H9 (cell line): Measurements from ENCODE around the gene SPAG6. TPM values are rescaled to one million over a fixed set of nuclear protein-coding genes. Genes with fewer than 3 reads are reported as not detected.

Experiments
- DNase-seq: peaks from one replicate; pipeline ENCODE4 v3.0.0-alpha.2; 2017
- H2AFZ ChIP-seq: one replicate; pipeline ENCODE4 v1.6.1; 2013; ENCODE audit warnings: mild to moderate bottlenecking, low read length, control low read depth, moderate library complexity
- H2AK5ac ChIP-seq: 2 replicates; pipeline ENCODE4 v1.6.1; 2013; ENCODE audit warnings: low read length, control low read depth, mixed read lengths; ENCODE audit not compliant: insufficient read length
- H2BK120ac ChIP-seq: one replicate; pipeline ENCODE4 v1.6.1; 2013; ENCODE audit warnings: low read depth, mild to moderate bottlenecking, low read length, control low read depth, inconsistent platforms; ENCODE audit not compliant: poor library complexity, severe bottlenecking
- H2BK12ac ChIP-seq: 2 replicates; pipeline ENCODE4 v1.6.1; 2013; ENCODE audit warnings: low read length, control low read depth, mixed read lengths, low read depth; ENCODE audit not compliant: insufficient read length
- H2BK15ac ChIP-seq: 2 replicates; pipeline ENCODE4 v1.6.1; 2013; ENCODE audit warnings: low read depth, low read length, control low read depth
- H2BK20ac ChIP-seq: one replicate; pipeline ENCODE4 v1.6.1; 2013; ENCODE audit warnings: low read depth, mild to moderate bottlenecking, low read length, control low read depth, inconsistent platforms; ENCODE audit not compliant: poor library complexity, severe bottlenecking
- H2BK5ac ChIP-seq: 2 replicates; pipeline ENCODE4 v1.6.1; 2013; ENCODE audit warnings: low read length, control low read depth, mixed read lengths; ENCODE audit not compliant: insufficient read length
- H3K14ac ChIP-seq: 2 replicates; pipeline ENCODE4 v1.6.1; 2013; ENCODE audit warnings: low read length, control low read depth; ENCODE audit not compliant: insufficient read depth
- H3K18ac ChIP-seq: 2 replicates; pipeline ENCODE4 v1.6.1; 2013; ENCODE audit warnings: low read depth, mild to moderate bottlenecking, mixed read lengths, low read length, control low read depth; ENCODE audit not compliant: insufficient read length
- H3K23ac ChIP-seq: 2 replicates; pipeline ENCODE4 v1.6.1; 2013; ENCODE audit warnings: low read length, control low read depth, mixed read lengths, low read depth; ENCODE audit not compliant: insufficient read length
- H3K23me2 ChIP-seq: 2 replicates; pipeline ENCODE4 v1.6.1; 2013; ENCODE audit warnings: low read depth, mild to moderate bottlenecking, mixed read lengths, low read length, control low read depth; ENCODE audit not compliant: insufficient read length, poor library complexity, severe bottlenecking
- H3K27ac ChIP-seq: 2 replicates; pipeline ENCODE4 v1.5.1; 2013; ENCODE audit warnings: low read length, control low read depth, mixed read lengths, low read depth; ENCODE audit not compliant: insufficient read length
- H3K27me3 ChIP-seq: 2 replicates; pipeline ENCODE4 v1.6.1; 2013; ENCODE audit warnings: low read length, control low read depth, inconsistent platforms; ENCODE audit not compliant: insufficient read depth
- H3K4ac ChIP-seq: 2 replicates; pipeline ENCODE4 v1.6.1; 2013; ENCODE audit warnings: low read depth, mild to moderate bottlenecking, control low read depth, inconsistent platforms, low read length, moderate library complexity
- H3K4me1 ChIP-seq: 2 replicates; pipeline ENCODE4 v1.6.1; 2013; ENCODE audit warnings: low read length, control low read depth, inconsistent platforms; ENCODE audit not compliant: insufficient read depth
- H3K4me2 ChIP-seq: 2 replicates; pipeline ENCODE4 v1.6.1; 2013; ENCODE audit warnings: low read length, control low read depth, mixed read lengths; ENCODE audit not compliant: insufficient read length, insufficient read depth
- H3K56ac ChIP-seq: 2 replicates; pipeline ENCODE4 v1.6.1; 2013; ENCODE audit warnings: low read depth, mild to moderate bottlenecking, mixed read lengths, low read length, control low read depth; ENCODE audit not compliant: insufficient read length
- H3K79me1 ChIP-seq: 2 replicates; pipeline ENCODE4 v1.6.1; 2013; ENCODE audit warnings: low read depth, mild to moderate bottlenecking, moderate library complexity, low read length, control low read depth, inconsistent platforms; ENCODE audit not compliant: insufficient read depth, poor library complexity, severe bottlenecking
- H3K79me2 ChIP-seq: 2 replicates; pipeline ENCODE4 v1.6.1; 2013; ENCODE audit warnings: low read length, control low read depth, inconsistent platforms; ENCODE audit not compliant: insufficient read depth
- H3K9ac ChIP-seq: 2 replicates; pipeline ENCODE4 v1.6.1; 2013; ENCODE audit warnings: low read length, control low read depth, mixed read lengths; ENCODE audit not compliant: insufficient read length; ENCODE audit errors: extremely low read depth
- H3K9me3 ChIP-seq: one replicate; pipeline ENCODE4 v1.6.1; 2013; ENCODE audit warnings: low read depth, low read length, inconsistent platforms; ENCODE audit not compliant: control insufficient read depth
- H3T11ph ChIP-seq: one replicate; pipeline ENCODE4 v1.6.1; 2013; ENCODE audit warnings: mild to moderate bottlenecking, low read length, control low read depth, inconsistent platforms
- H4K20me1 ChIP-seq: one replicate; pipeline ENCODE4 v1.6.1; 2013; ENCODE audit not compliant: control insufficient read depth, insufficient read length, insufficient read depth
- H4K5ac ChIP-seq: 2 replicates; pipeline ENCODE4 v1.6.1; 2013; ENCODE audit warnings: low read depth, mild to moderate bottlenecking, mixed read lengths, low read length, control low read depth; ENCODE audit not compliant: insufficient read length
- H4K8ac ChIP-seq: replicated peaks from 2 replicates; pipeline ENCODE4 v1.6.1; 2013; ENCODE audit warnings: low read length, control low read depth, mixed read lengths, low read depth; ENCODE audit not compliant: insufficient read length
- H4K91ac ChIP-seq: 2 replicates; pipeline ENCODE4 v1.6.1; 2013; ENCODE audit warnings: low read depth, mild to moderate bottlenecking, moderate library complexity, mixed read lengths, low read length, control low read depth; ENCODE audit not compliant: insufficient read length
- H3K27ac Mint-ChIP-seq, 3 experiments: 2 replicates in 2 of 3; 3 replicates in 1 of 3; pipeline ENCODE4 v1.8.0; 2020 to 2021; ENCODE audit warnings: mixed read lengths in 3 of 3, mild to moderate bottlenecking in 1 of 3, moderate library complexity in 1 of 3
- H3K27me3 Mint-ChIP-seq: 2 replicates; pipeline ENCODE4 v1.8.0; 2021; ENCODE audit warnings: low read depth, mild to moderate bottlenecking, moderate library complexity, mixed read lengths
- H3K36me3 Mint-ChIP-seq, 3 experiments: 2 replicates in 2 of 3; 3 replicates in 1 of 3; pipeline ENCODE4 v1.8.0; 2020 to 2021; ENCODE audit warnings: low read depth in 3 of 3, mixed read lengths in 3 of 3; ENCODE audit not compliant: insufficient read depth in 1 of 3
- H3K4me1 Mint-ChIP-seq, 2 experiments: 2 replicates each; pipeline ENCODE4 v1.8.0; 2020; ENCODE audit warnings: mixed read lengths in 2 of 2
- H3K4me3 Mint-ChIP-seq, 2 experiments: 2 replicates in 1 of 2; 3 replicates in 1 of 2; pipeline ENCODE4 v1.8.0; 2020 to 2021; ENCODE audit warnings: mild to moderate bottlenecking in 2 of 2, mixed read lengths in 2 of 2, moderate library complexity in 1 of 2
- H3K9me3 Mint-ChIP-seq, 2 experiments: 2 replicates in 1 of 2; 3 replicates in 1 of 2; pipeline ENCODE4 v1.8.0; 2020; ENCODE audit warnings: mild to moderate bottlenecking in 2 of 2, mixed read lengths in 2 of 2, moderate library complexity in 1 of 2
- WGBS: extraction: QIAGEN DNeasy Blood & Tissue Kit; methylation state at CpG from one replicate; pipeline ENCODE4 v1.1.7; 2013; ENCODE audit warnings: missing lambda C conversion rate, low lambda C conversion rate, mixed read lengths; ENCODE audit not compliant: insufficient read length; ENCODE audit errors: extremely low coverage; 5-methylcytosine and 5-hydroxymethylcytosine counted together
- total RNA-seq: library from RNA; stranded (reverse); gene quantifications from 2 replicates; pipeline ENCODE4 v1.2.1, GENCODE V29; 2021
- TF ChIP-seq, protein P1 (sequence below): fragments of 200-600 bp; sonication (generic); conservative IDR thresholded peaks from 3 replicates; pipeline ENCODE4 v1.8.0; 2021; ENCODE audit warnings: antibody characterized with exemption, mild to moderate bottlenecking

The SPAG6 gene
- total RNA-seq, 1 experiment from 2014 or later: 0.24 TPM

DNA sequence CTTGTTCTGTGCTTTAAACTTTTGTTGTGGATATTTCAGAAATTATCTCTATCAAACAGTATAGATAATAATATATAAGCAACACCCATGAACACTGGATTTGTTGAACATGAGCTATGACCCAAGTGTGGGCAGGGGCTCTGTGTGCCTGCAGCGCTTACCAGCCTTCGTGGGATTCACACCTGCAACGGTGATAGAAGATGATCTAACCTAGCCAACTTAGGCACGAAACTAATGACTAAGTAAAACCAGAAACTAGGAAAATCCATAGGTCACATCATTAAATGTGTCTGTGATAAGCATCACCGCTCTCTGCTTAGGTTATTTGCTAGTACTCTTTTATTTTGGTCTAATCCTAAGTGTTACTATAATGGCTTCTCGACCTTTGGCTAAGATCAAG is 18.0 kb downstream of the SPAG6 start:
- no peak overlapping the region for H2BK5ac ChIP-seq
- H3K18ac ChIP-seq: no peak overlapping the region
- no peaks in the 10 kb centered on the region for H3K4me1 ChIP-seq
- no peak overlapping the region for H3K14ac ChIP-seq
- H3K4ac ChIP-seq: no peak overlapping the region
- H3K4me1 Mint-ChIP-seq: no peaks in the 10 kb centered on the region
- no peaks in the 10 kb centered on the region; the same call in 1 of the 2 replicates for H3K27me3 Mint-ChIP-seq
- no peak overlapping the region for H3K4me2 ChIP-seq
- no peaks in the 10 kb centered on the region for H3K79me1 ChIP-seq
- no peak overlapping the region for H2BK15ac ChIP-seq
- no peak overlapping the region for H3T11ph ChIP-seq
- H3K56ac ChIP-seq: no peak overlapping the region
- H2BK120ac ChIP-seq: no peak overlapping the region
- H3K36me3 Mint-ChIP-seq: no peaks in the 10 kb centered on the region
- WGBS: no CpG with 5 or more reads among the region's 6 CpGs
- H2AK5ac ChIP-seq: no peak overlapping the region
- DNase-seq: no peak
- H2BK20ac ChIP-seq: no peak overlapping the region
- H3K9me3 Mint-ChIP-seq: no peaks in the 10 kb centered on the region
- H4K5ac ChIP-seq: no peak overlapping the region
- H3K9me3 ChIP-seq: no peaks in the 10 kb centered on the region
- H3K23me2 ChIP-seq: no peaks in the 10 kb centered on the region
- no peaks in the 10 kb centered on the region for H4K20me1 ChIP-seq
- H3K23ac ChIP-seq: no peak overlapping the region
- H3K9ac ChIP-seq: no peak overlapping the region
- no peaks in the 10 kb centered on the region for H3K79me2 ChIP-seq
- TF ChIP-seq, protein P1, sequence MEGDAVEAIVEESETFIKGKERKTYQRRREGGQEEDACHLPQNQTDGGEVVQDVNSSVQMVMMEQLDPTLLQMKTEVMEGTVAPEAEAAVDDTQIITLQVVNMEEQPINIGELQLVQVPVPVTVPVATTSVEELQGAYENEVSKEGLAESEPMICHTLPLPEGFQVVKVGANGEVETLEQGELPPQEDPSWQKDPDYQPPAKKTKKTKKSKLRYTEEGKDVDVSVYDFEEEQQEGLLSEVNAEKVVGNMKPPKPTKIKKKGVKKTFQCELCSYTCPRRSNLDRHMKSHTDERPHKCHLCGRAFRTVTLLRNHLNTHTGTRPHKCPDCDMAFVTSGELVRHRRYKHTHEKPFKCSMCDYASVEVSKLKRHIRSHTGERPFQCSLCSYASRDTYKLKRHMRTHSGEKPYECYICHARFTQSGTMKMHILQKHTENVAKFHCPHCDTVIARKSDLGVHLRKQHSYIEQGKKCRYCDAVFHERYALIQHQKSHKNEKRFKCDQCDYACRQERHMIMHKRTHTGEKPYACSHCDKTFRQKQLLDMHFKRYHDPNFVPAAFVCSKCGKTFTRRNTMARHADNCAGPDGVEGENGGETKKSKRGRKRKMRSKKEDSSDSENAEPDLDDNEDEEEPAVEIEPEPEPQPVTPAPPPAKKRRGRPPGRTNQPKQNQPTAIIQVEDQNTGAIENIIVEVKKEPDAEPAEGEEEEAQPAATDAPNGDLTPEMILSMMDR: no peak
- H3K27ac ChIP-seq: no peak overlapping the region
- no peaks in the 10 kb centered on the region for H3K27me3 ChIP-seq
- H2AFZ ChIP-seq: no peak overlapping the region
- H4K8ac ChIP-seq: no peak overlapping the region
- no peak overlapping the region for H2BK12ac ChIP-seq
- no peak overlapping the region for H3K27ac Mint-ChIP-seq
- H3K4me3 Mint-ChIP-seq: no peak overlapping the region
- H4K91ac ChIP-seq: no peak overlapping the region
